Suprapubic skin (tissue), 4 donors: ENCODE measurements around the gene PHACTR1. TPM values are rescaled to one million over a fixed set of nuclear protein-coding genes. Genes with fewer than 3 reads are reported as not detected.

Experiments used
- DNase-seq, 2 donors: peaks; one replicate each; pipeline ENCODE4 v3.0.0-alpha.2; 2019; ENCODE audit warnings: low spot score in 2 of 2
- H3K27ac ChIP-seq: fragments of 200-600 bp; sonication (generic); one replicate; pipeline ENCODE4 v1.5.1; 2019
- H3K27me3 ChIP-seq: fragments of 200-600 bp; sonication (generic); one replicate; pipeline ENCODE4 v1.5.1; 2019
- H3K36me3 ChIP-seq: fragments of 200-600 bp; sonication (generic); one replicate; pipeline ENCODE4 v1.5.1; 2019
- H3K4me1 ChIP-seq: fragments of 200-600 bp; sonication (generic); one replicate; pipeline ENCODE4 v1.5.1; 2019
- H3K4me3 ChIP-seq: fragments of 200-600 bp; sonication (generic); one replicate; pipeline ENCODE4 v1.5.1; 2019; ENCODE audit warnings: mild to moderate bottlenecking
- H3K9me3 ChIP-seq: fragments of 200-600 bp; sonication (generic); one replicate; pipeline ENCODE4 v1.5.1; 2019
- EP300 ChIP-seq: sonication (generic); formaldehyde crosslinking; IDR thresholded peaks from one replicate; pipeline ENCODE4 v1.6.1; 2017; ENCODE audit warnings: antibody characterized with exemption
- POLR2A ChIP-seq, 2 donors: fragments of 450-650 bp; IDR thresholded peaks; one replicate each; pipeline ENCODE4 v1.6.1; 2017; ENCODE audit warnings: antibody characterized with exemption in 2 of 2, mild to moderate bottlenecking in 2 of 2, moderate library complexity in 2 of 2
- POLR2AphosphoS5 ChIP-seq, 3 donors: sonication (generic); formaldehyde crosslinking; IDR thresholded peaks; one replicate each; pipeline ENCODE4 v1.6.1; 2017; ENCODE audit warnings: antibody characterized with exemption in 3 of 3
- WGBS: methylation state at CpG from one replicate; pipeline ENCODE4 v1.1.5; 2018; 5-methylcytosine and 5-hydroxymethylcytosine counted together
- total RNA-seq, 4 donors: library from RNA; depleted of rRNA; stranded (reverse); fragments of >200 nt; gene quantifications; one replicate each; pipeline ENCODE4 v1.1.0, GENCODE V29; 2016
- TF ChIP-seq, protein P1 (sequence below), 2 donors: fragments of 200-600 bp in 1 of 2; fragments of 450-650 bp in 1 of 2; sonication (generic) in 1 of 2; IDR thresholded peaks; one replicate each; pipeline ENCODE4 v1.5.1; 2016 to 2019; ENCODE audit warnings: antibody characterized with exemption in 2 of 2, mild to moderate bottlenecking in 1 of 2, moderate library complexity in 1 of 2

The PHACTR1 gene
- total RNA-seq, 4 donors from 2014 or later = 4.0 to 8.2 (median 6.4) TPM

DNA sequence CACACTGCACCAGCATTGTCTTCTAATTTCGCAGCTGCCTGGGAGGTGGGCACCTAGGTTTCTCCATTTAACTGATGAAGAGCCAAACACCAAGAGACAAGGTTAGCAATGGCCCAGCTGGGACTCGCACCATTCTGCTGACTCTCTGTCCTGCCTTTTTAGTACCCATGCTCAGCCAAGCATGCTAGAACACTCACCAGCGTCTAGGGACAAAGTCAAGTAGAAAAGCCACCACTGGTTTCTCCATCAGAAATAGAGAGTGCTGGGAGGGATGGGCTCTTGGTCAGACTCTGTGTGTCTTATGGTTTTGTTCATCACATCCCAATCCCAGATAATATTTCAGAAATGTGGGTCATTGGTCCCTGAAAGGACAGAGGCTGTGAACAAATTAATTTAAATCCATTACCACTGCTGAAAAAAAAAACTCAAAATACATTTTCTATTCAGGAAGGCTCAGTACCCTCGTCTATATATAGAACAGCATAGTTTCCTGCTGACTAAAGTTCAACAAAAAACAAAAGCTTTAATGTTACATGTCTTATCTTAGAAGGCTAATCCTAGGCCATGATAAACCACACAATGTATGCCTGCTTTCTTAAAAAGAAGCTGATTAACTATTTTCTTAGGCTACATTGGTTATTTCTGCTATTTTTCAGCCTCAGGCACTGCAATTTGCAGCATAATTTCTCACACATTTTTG, 500.8 kb downstream of the PHACTR1 start:
- H3K36me3 ChIP-seq = no peaks in the 10 kb centered on the region

DNA sequence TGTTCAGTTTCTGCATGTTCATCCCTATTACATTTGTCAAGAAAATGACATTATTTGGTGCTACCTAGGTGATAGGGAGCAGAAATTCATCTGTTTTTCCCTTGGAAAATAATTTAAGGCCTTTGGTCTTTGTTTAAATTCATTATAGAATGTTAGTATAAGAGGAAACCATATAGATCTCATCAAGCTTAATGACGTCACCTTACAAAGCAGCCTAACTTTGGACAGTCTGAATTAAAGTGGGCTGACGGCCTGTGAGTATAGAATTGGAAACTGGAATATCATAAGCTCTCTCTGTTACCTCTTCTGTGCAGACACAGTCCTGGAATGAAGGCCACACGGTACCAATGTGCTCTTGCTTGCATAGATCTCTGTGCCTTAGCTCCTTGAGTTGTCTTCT, 503.7 kb downstream of the PHACTR1 start:
- DNase-seq = no peak
- H3K36me3 ChIP-seq = no peaks in the 10 kb centered on the region
- no peaks in the 10 kb centered on the region for H3K9me3 ChIP-seq
- 95% methylated on average over 3 of the region's 3 CpGs for WGBS
- no peak overlapping the region for H3K4me3 ChIP-seq
- H3K4me1 ChIP-seq = no peaks in the 10 kb centered on the region
- H3K27ac ChIP-seq = no peak overlapping the region
- no peaks in the 10 kb centered on the region for H3K27me3 ChIP-seq
- TF ChIP-seq, protein P1, sequence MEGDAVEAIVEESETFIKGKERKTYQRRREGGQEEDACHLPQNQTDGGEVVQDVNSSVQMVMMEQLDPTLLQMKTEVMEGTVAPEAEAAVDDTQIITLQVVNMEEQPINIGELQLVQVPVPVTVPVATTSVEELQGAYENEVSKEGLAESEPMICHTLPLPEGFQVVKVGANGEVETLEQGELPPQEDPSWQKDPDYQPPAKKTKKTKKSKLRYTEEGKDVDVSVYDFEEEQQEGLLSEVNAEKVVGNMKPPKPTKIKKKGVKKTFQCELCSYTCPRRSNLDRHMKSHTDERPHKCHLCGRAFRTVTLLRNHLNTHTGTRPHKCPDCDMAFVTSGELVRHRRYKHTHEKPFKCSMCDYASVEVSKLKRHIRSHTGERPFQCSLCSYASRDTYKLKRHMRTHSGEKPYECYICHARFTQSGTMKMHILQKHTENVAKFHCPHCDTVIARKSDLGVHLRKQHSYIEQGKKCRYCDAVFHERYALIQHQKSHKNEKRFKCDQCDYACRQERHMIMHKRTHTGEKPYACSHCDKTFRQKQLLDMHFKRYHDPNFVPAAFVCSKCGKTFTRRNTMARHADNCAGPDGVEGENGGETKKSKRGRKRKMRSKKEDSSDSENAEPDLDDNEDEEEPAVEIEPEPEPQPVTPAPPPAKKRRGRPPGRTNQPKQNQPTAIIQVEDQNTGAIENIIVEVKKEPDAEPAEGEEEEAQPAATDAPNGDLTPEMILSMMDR (IDR thresholded peaks at IDR 0.05) = no peak
- TF ChIP-seq EP300 = no peak
- TF ChIP-seq POLR2AphosphoS5 (IDR thresholded peaks at IDR 0.05) = no peak
- TF ChIP-seq POLR2A (IDR thresholded peaks at IDR 0.05) = no peak

More for the DNA sequence above, 500.8 kb downstream of the PHACTR1 start:
- WGBS = 79% methylated on average over 4 of the region's 4 CpGs
- TF ChIP-seq POLR2AphosphoS5 (IDR thresholded peaks at IDR 0.05) (no peak), POLR2A (IDR thresholded peaks at IDR 0.05) (no peak), EP300 (no peak)
- TF ChIP-seq, protein P1 (IDR thresholded peaks at IDR 0.05) = no peak
- H3K4me3 ChIP-seq = no peak overlapping the region
- no peak for DNase-seq
- no peak overlapping the region for H3K27ac ChIP-seq
- H3K9me3 ChIP-seq = no peaks in the 10 kb centered on the region
- no peaks in the 10 kb centered on the region for H3K4me1 ChIP-seq
- H3K27me3 ChIP-seq = no peaks in the 10 kb centered on the region

DNA sequence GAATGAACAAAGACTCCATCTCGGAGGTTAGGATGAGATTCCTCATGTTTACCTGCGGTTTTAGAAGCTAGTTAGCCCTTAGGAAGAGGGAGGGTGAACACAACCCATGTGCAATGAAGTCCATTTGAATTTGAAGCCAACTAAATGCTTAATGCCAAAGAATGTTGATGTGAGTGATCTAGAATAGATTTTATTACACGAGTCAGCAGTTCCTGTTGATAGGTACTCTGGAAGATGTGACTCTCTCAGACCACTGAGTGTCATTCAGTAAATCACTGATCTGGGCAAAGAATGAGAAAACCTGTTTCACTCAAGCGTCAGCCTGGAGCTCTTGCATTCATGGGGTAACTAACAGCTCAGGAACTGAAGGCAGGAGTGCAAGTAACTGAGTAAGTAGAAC, 505.5 kb downstream of the PHACTR1 start:
- no peaks in the 10 kb centered on the region for H3K9me3 ChIP-seq
- H3K27me3 ChIP-seq = no peaks in the 10 kb centered on the region
- 82% methylated on average over 4 of the region's 4 CpGs for WGBS
- no peak overlapping the region for H3K27ac ChIP-seq
- no peak overlapping the region for H3K4me3 ChIP-seq
- H3K36me3 ChIP-seq = no peaks in the 10 kb centered on the region
- no peaks in the 10 kb centered on the region for H3K4me1 ChIP-seq
- no peak for TF ChIP-seq POLR2AphosphoS5 (IDR thresholded peaks at IDR 0.05)
- TF ChIP-seq EP300 = no peak
- no peak for TF ChIP-seq POLR2A (IDR thresholded peaks at IDR 0.05)
- TF ChIP-seq, protein P1 (IDR thresholded peaks at IDR 0.05) = no peak
- no peak for DNase-seq

DNA sequence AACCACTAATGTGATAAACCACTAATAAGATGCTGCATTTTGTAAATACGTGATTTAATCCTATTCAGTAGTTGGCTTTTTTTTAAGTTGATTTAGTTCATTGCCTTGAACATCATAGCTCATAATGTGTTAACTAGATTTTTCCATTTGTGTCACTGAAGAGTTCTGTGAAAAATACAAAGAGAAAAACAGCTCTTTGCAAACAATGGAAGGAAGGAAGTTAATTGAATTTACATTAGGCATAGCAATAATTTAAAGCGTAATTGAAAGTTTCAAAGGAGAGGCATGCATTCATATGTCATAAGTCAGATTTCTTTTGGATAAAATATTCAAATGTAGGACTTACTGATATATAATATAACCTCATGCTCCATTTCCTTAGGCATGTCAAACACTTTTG, 509.5 kb downstream of the PHACTR1 start:
- no peak for TF ChIP-seq POLR2A (IDR thresholded peaks at IDR 0.05)
- DNase-seq = no peak

DNA sequence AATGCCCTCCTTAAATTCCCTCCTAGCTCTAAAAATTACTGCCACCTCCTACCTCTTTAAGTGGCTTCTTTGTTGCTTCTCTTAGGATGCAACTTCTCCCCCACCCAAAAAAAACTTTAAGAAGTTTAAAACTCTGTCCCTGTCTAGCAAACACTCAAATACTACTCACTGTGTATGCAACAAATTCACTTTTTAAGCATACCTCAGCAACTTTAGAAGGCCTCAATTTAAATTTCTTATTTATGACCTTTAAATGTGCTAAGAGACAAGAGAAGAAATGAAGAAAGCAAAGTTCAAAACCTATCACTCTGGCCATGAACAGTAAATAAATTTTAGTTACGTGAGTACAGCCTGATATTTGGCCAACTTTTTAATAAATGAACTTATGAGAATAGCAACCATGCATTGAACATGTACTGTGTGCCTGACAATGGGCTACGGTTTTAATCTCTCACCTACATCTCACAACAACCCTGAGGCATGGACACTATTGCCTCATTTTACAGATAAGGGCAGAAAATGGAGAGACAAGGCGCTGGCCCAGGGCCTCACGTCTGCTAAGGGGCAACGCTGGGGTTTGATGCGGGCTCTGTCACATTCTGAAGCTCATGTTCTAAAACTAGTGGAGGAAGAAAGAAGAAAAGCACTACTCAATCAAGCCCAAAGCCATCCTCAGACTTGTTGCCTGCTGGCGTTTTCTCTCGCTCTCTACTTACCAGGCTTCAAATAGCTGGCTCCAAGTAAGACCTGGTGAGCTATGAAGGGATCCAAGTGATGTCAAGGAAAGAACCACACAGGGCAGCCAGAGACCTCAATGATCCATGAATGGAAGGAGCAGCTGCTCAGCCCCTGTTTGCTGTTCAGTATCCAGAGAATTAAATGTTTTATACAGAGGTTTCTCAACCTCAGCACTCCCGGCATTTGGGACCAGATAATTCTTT, 512.0 kb downstream of the PHACTR1 start:
- no peak for DNase-seq
- H3K27ac ChIP-seq = no peak overlapping the region
- H3K9me3 ChIP-seq = no peaks in the 10 kb centered on the region
- 89% methylated on average over 9 of the region's 9 CpGs for WGBS
- no peak overlapping the region for H3K4me3 ChIP-seq
- no peaks in the 10 kb centered on the region for H3K4me1 ChIP-seq
- no peaks in the 10 kb centered on the region for H3K27me3 ChIP-seq
- peaks cover 4% of the 10 kb centered on the region for H3K36me3 ChIP-seq
- no peak for TF ChIP-seq POLR2AphosphoS5 (IDR thresholded peaks at IDR 0.05)
- TF ChIP-seq POLR2A (IDR thresholded peaks at IDR 0.05) = no peak
- TF ChIP-seq EP300 = no peak
- TF ChIP-seq, protein P1 (IDR thresholded peaks at IDR 0.05) = no peak

More for the DNA sequence above, 509.5 kb downstream of the PHACTR1 start:
- Histone ChIP-seq H3K27me3 (no peaks in the 10 kb centered on the region), H3K4me3 (no peak overlapping the region), H3K36me3 (peaks cover 4% of the 10 kb centered on the region), H3K27ac (no peak overlapping the region), H3K4me1 (no peaks in the 10 kb centered on the region), H3K9me3 (no peaks in the 10 kb centered on the region)
- WGBS = 82% methylated on average over 2 of the region's 2 CpGs
